ENCODE results near the gene KPNA3.
A peak's percentile ranks its signal among the peaks of the same experiment; 100 is the strongest.

KPNA3 gene

DNA sequence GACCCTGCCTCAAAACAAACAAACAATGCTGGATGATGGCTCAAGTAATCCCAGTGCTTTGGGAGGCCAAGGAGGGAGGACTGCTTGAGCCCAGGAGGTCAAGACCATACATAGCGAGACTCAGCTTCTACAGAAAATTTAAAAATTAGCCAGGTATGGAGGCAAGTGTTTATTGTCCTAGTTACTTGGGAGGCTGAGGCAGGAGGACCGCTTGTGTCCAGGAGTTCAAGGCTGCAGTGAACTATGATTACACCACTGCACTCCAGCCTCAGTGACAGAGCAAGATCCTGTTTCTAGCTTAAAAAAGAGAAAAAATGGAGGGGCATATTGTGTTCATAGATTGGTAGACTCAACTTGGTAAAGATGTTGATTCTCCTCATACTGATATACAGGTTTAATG lies 36.2 kb downstream of the KPNA3 start:
- H4K8ac ChIP-seq (ENCODE audit: low read depth, low read length): no peak overlapping the region
- no peaks in the 10 kb centered on the region for H3K79me2 ChIP-seq (ENCODE audit: control insufficient read depth, insufficient read depth, low read length, poor library complexity)
- H3K23ac ChIP-seq (ENCODE audit: low read length): no peak overlapping the region
- H3K4me1 ChIP-seq (ENCODE audit: control insufficient read depth in 1 of 2, insufficient read depth in 2 of 2, low read length in 2 of 2): no peaks in the 10 kb centered on the region
- no peaks in the 10 kb centered on the region for H3K36me3 ChIP-seq (ENCODE audit: control insufficient read depth in 1 of 2, insufficient read depth in 2 of 2, low read length in 2 of 2)
- no peak overlapping the region for H3K4ac ChIP-seq (ENCODE audit: low read depth, low read length)
- H2AFZ ChIP-seq (ENCODE audit: insufficient read depth, low read length, poor library complexity): no peak overlapping the region
- WGBS (ENCODE audit: extremely low coverage, insufficient coverage, insufficient read length): no CpG with 5 or more reads among the region's 2 CpGs
- H3K4me3 ChIP-seq (ENCODE audit: low read depth, low read length): no peak overlapping the region
- no peak overlapping the region for H3K9ac ChIP-seq (ENCODE audit: low read length)
- no peaks in the 10 kb centered on the region for H3K27me3 ChIP-seq (ENCODE audit: insufficient read depth, low read length)
- no peak overlapping the region for H3K14ac ChIP-seq (ENCODE audit: low read length)
- no peak overlapping the region for H2BK120ac ChIP-seq (ENCODE audit: insufficient read depth, low read length, poor library complexity)
- no peak overlapping the region for H2AK5ac ChIP-seq (ENCODE audit: low read length)
- H4K91ac ChIP-seq (ENCODE audit: low read depth, low read length): no peak overlapping the region
- H4K12ac ChIP-seq (ENCODE audit: low read depth, low read length): no peak overlapping the region
- no peak overlapping the region for H2BK12ac ChIP-seq (ENCODE audit: low read length)
- no peak overlapping the region for H2BK5ac ChIP-seq (ENCODE audit: low read depth, low read length, poor library complexity)
- H3K4me2 ChIP-seq (ENCODE audit: low read length): no peak overlapping the region
- peaks cover 2% of the 10 kb centered on the region for H3K9me3 ChIP-seq (ENCODE audit: insufficient read depth, low read depth, low read length)
- no peak overlapping the region for H3K18ac ChIP-seq (ENCODE audit: low read length)
- DNase-seq: no peak
- H3K27ac ChIP-seq (ENCODE audit: low read depth, low read length): no peak overlapping the region
- no peaks in the 10 kb centered on the region for H3K79me1 ChIP-seq (ENCODE audit: low read length)

DNA sequence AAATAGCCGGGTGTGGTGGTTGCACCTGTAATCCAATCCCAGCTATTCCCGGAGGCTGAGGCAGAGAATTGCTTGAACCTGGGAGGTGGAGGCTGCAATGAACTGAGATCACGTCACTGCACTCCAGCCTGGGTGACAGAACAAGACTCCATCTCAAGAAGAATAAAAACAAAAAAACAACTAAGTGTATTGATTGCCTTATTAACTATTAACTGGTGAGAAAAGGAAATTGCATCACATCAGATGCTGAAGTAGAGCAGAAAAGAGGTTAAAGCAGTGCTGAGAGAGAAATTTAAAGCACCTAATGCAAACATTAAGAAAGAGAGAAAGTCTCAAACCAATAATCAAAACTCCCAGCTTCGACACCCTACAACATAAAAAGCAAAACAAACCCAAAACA lies 38.3 kb downstream of the KPNA3 start:
- Histone ChIP-seq H3K4me2 (ENCODE audit: low read length) (no peak overlapping the region), H3K27ac (ENCODE audit: low read depth, low read length) (no peak overlapping the region), H3K9ac (ENCODE audit: low read length) (no peak overlapping the region), H2BK120ac (ENCODE audit: insufficient read depth, low read length, poor library complexity) (no peak overlapping the region), H3K4me3 (ENCODE audit: low read depth, low read length) (no peak overlapping the region), H3K9me3 (ENCODE audit: insufficient read depth, low read depth, low read length) (no peaks in the 10 kb centered on the region), H3K14ac (ENCODE audit: low read length) (no peak overlapping the region), H2AK5ac (ENCODE audit: low read length) (no peak overlapping the region), H3K18ac (ENCODE audit: low read length) (no peak overlapping the region), H4K91ac (ENCODE audit: low read depth, low read length) (no peak overlapping the region), H2BK12ac (ENCODE audit: low read length) (no peak overlapping the region), H2BK5ac (ENCODE audit: low read depth, low read length, poor library complexity) (no peak overlapping the region), H4K12ac (ENCODE audit: low read depth, low read length) (no peak overlapping the region), H3K79me1 (ENCODE audit: low read length) (no peaks in the 10 kb centered on the region), H3K4me1 (ENCODE audit: control insufficient read depth in 1 of 2, insufficient read depth in 2 of 2, low read length in 2 of 2) (no peaks in the 10 kb centered on the region), H3K79me2 (ENCODE audit: control insufficient read depth, insufficient read depth, low read length, poor library complexity) (no peaks in the 10 kb centered on the region), H3K36me3 (ENCODE audit: control insufficient read depth in 1 of 2, insufficient read depth in 2 of 2, low read length in 2 of 2) (no peaks in the 10 kb centered on the region), H2AFZ (ENCODE audit: insufficient read depth, low read length, poor library complexity) (no peak overlapping the region), H4K8ac (ENCODE audit: low read depth, low read length) (no peak overlapping the region), H3K27me3 (ENCODE audit: insufficient read depth, low read length) (no peaks in the 10 kb centered on the region), H3K4ac (ENCODE audit: low read depth, low read length) (no peak overlapping the region), H3K23ac (ENCODE audit: low read length) (no peak overlapping the region)
- no peak for DNase-seq
- no CpG with 5 or more reads among the region's 4 CpGs for WGBS (ENCODE audit: extremely low coverage, insufficient coverage, insufficient read length)

DNA sequence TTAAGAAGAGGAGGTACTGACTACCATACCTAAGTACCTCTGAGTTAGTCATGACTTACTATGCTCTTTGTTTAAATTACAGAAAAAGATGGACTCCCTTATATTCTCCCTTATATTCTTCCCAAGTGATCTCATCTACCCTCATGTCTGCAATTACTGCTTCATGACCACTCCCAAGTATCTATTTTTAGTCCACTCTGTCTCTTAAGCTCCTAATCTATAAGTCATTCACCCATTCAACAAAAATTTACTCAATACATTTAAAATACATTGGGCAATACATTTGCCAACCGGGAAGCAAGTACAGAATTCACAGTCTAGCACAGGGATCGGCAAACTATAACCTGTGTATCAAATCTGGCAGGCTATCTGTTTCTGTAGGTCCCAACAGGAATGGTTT lies 42.6 kb downstream of the KPNA3 start:
- Histone ChIP-seq H4K12ac (ENCODE audit: low read depth, low read length) (no peak overlapping the region), H4K91ac (ENCODE audit: low read depth, low read length) (no peak overlapping the region), H3K79me2 (ENCODE audit: control insufficient read depth, insufficient read depth, low read length, poor library complexity) (no peaks in the 10 kb centered on the region), H2AK5ac (ENCODE audit: low read length) (no peak overlapping the region), H3K9me3 (ENCODE audit: insufficient read depth, low read depth, low read length) (no peaks in the 10 kb centered on the region), H3K79me1 (ENCODE audit: low read length) (no peaks in the 10 kb centered on the region), H2BK12ac (ENCODE audit: low read length) (no peak overlapping the region), H3K4me1 (ENCODE audit: control insufficient read depth in 1 of 2, insufficient read depth in 2 of 2, low read length in 2 of 2) (no peaks in the 10 kb centered on the region), H3K27ac (ENCODE audit: low read depth, low read length) (no peak overlapping the region), H3K9ac (ENCODE audit: low read length) (no peak overlapping the region), H2BK5ac (ENCODE audit: low read depth, low read length, poor library complexity) (no peak overlapping the region), H2AFZ (ENCODE audit: insufficient read depth, low read length, poor library complexity) (no peak overlapping the region), H4K8ac (ENCODE audit: low read depth, low read length) (no peak overlapping the region), H3K23ac (ENCODE audit: low read length) (no peak overlapping the region), H3K14ac (ENCODE audit: low read length) (no peak overlapping the region), H3K36me3 (ENCODE audit: control insufficient read depth in 1 of 2, insufficient read depth in 2 of 2, low read length in 2 of 2) (peaks cover 6 to 7% of the 10 kb centered on the region in 2 experiments), H3K18ac (ENCODE audit: low read length) (no peak overlapping the region), H3K27me3 (ENCODE audit: insufficient read depth, low read length) (no peaks in the 10 kb centered on the region), H3K4me3 (ENCODE audit: low read depth, low read length) (no peak overlapping the region), H3K4me2 (ENCODE audit: low read length) (no peak overlapping the region), H2BK120ac (ENCODE audit: insufficient read depth, low read length, poor library complexity) (no peak overlapping the region), H3K4ac (ENCODE audit: low read depth, low read length) (no peak overlapping the region)
- WGBS (ENCODE audit: extremely low coverage, insufficient coverage, insufficient read length): no CpG with 5 or more reads among the region's 2 CpGs
- DNase-seq: peak in 1 of 2 donors; percentile 50

DNA sequence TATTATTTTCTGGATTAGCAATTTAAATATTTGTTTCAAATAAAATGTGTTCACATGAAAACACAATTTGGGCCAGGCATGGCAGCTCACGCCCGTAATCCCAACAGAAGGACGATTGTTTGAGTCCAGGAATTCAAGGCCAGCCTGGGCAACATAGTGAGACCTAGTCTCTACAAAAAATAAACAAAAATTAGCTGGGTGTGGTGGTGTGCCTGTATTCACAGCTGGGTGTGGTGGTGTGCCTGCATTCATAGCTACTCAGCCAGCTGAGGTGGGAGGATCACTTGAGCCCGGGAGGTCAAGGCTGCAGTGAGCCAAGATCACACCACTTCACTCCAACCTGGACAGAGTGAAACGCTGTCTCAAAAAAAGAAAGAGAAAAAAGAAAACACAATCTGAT lies 46.4 kb downstream of the KPNA3 start:
- H4K91ac ChIP-seq (ENCODE audit: low read depth, low read length): no peak overlapping the region
- no peaks in the 10 kb centered on the region for H3K79me1 ChIP-seq (ENCODE audit: low read length)
- no peak overlapping the region for H4K12ac ChIP-seq (ENCODE audit: low read depth, low read length)
- H3K9ac ChIP-seq (ENCODE audit: low read length): no peak overlapping the region
- no peak overlapping the region for H3K4me3 ChIP-seq (ENCODE audit: low read depth, low read length)
- H3K79me2 ChIP-seq (ENCODE audit: control insufficient read depth, insufficient read depth, low read length, poor library complexity): no peaks in the 10 kb centered on the region
- no peak for DNase-seq
- H2BK120ac ChIP-seq (ENCODE audit: insufficient read depth, low read length, poor library complexity): no peak overlapping the region
- no peaks in the 10 kb centered on the region for H3K4me1 ChIP-seq (ENCODE audit: control insufficient read depth in 1 of 2, insufficient read depth in 2 of 2, low read length in 2 of 2)
- no peak overlapping the region for H3K4me2 ChIP-seq (ENCODE audit: low read length)
- H3K18ac ChIP-seq (ENCODE audit: low read length): no peak overlapping the region
- no peak overlapping the region for H2BK5ac ChIP-seq (ENCODE audit: low read depth, low read length, poor library complexity)
- H3K4ac ChIP-seq (ENCODE audit: low read depth, low read length): no peak overlapping the region
- no peak overlapping the region for H2BK12ac ChIP-seq (ENCODE audit: low read length)
- H3K27me3 ChIP-seq (ENCODE audit: insufficient read depth, low read length): no peaks in the 10 kb centered on the region
- H3K14ac ChIP-seq (ENCODE audit: low read length): no peak overlapping the region
- H3K23ac ChIP-seq (ENCODE audit: low read length): no peak overlapping the region
- WGBS (ENCODE audit: extremely low coverage, insufficient coverage, insufficient read length): no CpG with 5 or more reads among the region's 5 CpGs
- no peak overlapping the region for H2AK5ac ChIP-seq (ENCODE audit: low read length)
- no peaks in the 10 kb centered on the region for H3K9me3 ChIP-seq (ENCODE audit: insufficient read depth, low read depth, low read length)
- H3K27ac ChIP-seq (ENCODE audit: low read depth, low read length): no peak overlapping the region
- H4K8ac ChIP-seq (ENCODE audit: low read depth, low read length): no peak overlapping the region
- no peak overlapping the region for H2AFZ ChIP-seq (ENCODE audit: insufficient read depth, low read length, poor library complexity)
- peaks cover 6 to 7% of the 10 kb centered on the region in 2 experiments for H3K36me3 ChIP-seq (ENCODE audit: control insufficient read depth in 1 of 2, insufficient read depth in 2 of 2, low read length in 2 of 2)

Data from trophoblast cell (in vitro differentiated cells and primary cell).